ENCODE measurements around the gene OSBPL1A.

OSBPL1A gene

DNA sequence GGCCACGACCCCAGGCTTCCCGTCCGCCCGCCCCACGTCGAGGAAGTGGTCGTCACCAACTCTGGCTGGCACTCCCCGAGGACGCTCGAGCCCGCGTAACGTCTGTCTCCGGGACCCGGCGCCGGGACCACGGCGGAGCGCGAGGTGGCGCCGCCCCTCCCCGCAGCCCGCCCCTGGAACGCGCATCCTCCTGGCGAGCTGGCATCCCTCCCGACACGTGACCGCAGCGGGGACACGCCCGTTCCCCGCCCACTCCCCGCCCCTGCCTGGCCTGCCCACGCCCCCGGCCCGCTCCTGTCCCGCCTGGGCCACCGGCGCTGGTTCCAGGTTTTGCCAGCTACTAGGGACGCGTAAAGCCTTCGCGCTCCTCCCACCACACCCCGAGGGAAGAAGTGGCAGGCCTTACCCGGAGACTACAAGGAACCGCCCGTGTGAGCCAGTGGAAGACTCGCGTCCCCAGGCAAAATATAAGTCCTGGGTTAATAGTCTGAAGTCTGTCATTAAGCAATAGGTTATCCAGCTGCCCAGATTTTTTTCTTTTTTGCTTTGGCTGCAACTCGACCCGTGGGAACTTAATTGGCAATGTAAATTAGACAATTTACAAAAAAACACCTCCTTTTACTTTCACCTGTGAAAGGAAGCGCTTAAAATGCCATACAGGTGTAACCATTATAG, at the start of gene OSBPL1A:
OSBPL1A (minus strand) TSS at position 131 of the 675 bp plus-strand sequence. CDS start 20,291 bp downstream, outside the sequence.
- peak; percentile 59 for DNase-seq (ENCODE audit: low read depth, low spot score)

DNA sequence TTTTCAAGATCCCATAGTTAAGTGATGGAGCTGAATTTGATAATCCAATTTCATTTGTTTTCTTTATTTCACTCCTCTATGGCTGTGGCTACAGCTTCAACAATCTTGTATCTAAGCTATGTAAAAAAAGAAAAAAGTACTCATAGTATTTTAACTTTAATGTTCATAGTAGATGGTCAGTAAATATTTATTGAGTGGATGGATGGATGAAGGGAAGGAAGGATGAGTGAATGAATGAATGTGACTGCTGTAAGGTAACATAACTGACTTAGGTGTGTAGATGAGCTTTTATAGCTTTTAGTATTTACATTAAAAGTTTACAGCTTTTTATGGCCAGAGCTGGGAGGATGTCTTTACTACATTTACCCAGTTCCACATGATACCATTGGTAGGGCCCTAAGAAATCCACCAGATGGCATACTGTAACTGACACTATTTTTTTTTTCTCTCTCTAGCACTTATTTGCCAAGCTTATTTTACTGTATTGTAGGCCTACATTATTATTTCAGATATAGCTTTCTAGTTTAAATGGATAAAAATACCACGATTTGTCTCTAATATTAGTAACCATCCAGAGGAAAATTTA, 49.4 kb upstream of the OSBPL1A start:
- no peak for DNase-seq (ENCODE audit: low read depth, low spot score)

DNA sequence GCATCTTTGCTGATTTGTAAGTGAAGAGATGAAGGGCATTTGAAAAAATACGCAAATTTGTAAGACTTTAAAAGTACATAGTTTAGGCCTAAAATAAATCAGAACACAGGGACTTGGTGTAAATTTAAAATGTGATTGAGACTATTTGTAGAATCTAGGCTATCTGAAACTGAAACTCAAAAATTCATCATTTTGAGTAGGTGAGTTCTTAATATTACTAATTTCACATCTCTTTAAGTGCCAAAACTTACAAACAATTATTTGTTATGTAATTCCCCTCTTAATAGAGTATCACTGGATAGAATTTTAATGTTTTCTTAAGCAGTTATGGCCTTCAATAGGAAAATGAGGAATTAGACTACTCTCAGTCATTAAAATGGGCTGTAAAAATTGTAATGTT, 48.8 kb upstream of the OSBPL1A start:
- no peak for DNase-seq (ENCODE audit: low read depth, low spot score)

DNA sequence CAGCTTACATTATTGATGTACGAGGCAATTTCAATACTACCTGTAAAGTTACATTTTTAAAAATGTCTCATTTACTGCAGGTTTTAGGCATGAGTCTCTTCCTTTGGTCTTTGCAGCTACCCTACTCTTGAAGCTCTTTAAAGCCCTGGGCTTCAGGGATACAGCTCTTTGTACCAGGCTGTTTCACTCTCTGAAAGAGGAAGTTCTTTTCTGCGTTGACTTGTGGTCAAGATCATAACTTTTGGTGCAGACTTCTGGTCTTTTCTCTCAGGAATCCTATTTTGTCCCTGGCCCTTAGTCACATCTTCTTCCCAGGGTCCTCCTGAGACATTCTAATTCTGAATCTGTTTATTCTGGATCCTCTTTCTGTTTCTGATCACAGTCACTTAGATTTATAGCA, 46.2 kb upstream of the OSBPL1A start:
- no peak for DNase-seq (ENCODE audit: low read depth, low spot score)

DNA sequence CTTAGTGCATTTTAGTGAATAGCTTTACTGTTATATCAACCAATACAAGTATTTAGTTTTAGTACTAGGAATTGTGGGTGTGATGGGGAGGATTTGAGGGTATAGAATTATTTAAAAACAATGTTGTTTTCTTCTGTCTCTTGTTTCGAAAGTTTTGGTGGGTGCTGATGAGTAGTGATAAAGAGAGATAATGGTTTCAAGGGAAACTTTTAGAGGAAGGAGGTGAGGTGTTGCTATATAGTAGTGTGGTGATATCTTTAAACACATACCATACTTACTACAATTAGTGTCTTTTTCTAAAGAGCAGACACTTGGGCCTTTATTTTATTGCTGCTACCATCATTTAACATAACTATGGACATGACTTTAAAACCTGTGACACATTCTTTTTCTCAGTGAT, 39.3 kb upstream of the OSBPL1A start:
- DNase-seq (ENCODE audit: low read depth, low spot score): no peak

DNA sequence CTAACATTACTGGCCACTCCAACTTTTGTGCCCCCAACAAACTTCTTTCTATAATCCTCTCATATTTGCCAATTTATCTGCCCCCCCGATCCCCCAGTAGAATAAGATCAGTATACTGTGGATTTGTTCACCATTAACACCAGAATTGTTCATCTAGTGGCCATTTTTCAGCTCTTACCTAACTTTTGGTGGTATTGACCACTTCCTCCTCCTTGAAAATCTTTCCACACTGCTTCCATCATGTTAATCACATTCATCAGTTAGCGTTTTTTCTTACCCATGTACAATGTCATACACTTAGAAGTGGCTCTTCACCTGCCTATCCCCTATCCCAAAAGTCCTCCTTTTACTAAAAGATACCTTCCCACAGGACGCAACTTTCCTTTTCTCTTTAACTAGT, 35.0 kb upstream of the OSBPL1A start:
- DNase-seq (ENCODE audit: low read depth, low spot score): no peak

DNA sequence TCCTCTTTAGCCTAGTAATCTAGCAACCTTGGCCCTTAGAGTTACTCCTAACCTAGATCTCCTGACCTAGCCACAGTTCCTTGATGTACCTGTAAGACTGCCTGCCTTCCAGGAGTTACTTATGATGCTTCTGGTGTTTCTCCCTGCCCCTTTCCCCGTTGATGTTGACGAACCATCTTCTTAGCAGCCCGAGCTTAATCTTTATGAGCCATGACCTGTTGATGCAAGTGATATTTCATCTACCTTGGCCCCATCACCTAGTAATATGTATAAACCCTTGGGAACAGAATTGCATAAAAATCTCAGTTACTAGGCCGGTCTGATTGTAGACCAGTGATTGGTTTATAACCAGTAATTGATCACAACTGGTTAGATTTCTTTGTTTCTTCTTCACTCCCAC, 31.6 kb upstream of the OSBPL1A start:
- no peak for DNase-seq (ENCODE audit: low read depth, low spot score)

DNA sequence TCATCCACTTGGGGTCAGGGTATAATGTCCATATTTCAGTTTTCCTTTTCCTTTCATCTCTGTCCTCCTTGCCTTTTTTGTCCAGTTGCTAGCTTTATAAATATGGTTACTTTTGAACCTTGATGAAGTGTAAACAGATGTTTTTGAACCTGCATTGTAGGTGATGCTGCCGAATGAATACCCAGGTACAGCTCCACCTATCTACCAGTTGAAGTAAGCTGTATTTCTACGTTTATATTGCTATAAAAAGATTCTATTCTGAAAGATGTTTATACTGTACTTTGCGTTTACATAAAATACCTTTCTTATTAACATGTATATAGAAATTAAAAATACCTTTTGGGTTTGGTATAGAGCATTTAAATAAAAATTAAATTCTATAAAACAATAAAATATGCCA, 31.1 kb upstream of the OSBPL1A start:
- DNase-seq (ENCODE audit: low read depth, low spot score): no peak

DNA sequence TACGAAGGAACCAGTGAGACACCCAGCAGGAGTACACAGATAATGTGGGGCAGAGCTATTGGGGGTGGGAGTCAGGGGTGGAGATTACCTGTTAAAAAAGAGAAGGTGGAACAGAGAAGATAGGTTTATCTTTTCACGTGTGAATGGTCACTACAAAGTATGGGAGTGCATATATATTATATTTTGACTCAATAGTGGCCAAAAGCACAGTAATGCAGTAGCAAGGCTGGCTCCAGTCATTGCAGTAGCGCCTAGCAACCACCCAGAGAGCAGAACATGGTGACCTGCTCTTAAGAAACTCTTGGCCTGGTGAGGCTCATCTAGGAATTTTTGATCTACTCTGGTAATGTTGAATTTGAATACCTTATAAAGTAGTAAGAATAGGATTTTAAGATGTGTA, 29.9 kb upstream of the OSBPL1A start:
- DNase-seq (ENCODE audit: low read depth, low spot score): no peak

DNA sequence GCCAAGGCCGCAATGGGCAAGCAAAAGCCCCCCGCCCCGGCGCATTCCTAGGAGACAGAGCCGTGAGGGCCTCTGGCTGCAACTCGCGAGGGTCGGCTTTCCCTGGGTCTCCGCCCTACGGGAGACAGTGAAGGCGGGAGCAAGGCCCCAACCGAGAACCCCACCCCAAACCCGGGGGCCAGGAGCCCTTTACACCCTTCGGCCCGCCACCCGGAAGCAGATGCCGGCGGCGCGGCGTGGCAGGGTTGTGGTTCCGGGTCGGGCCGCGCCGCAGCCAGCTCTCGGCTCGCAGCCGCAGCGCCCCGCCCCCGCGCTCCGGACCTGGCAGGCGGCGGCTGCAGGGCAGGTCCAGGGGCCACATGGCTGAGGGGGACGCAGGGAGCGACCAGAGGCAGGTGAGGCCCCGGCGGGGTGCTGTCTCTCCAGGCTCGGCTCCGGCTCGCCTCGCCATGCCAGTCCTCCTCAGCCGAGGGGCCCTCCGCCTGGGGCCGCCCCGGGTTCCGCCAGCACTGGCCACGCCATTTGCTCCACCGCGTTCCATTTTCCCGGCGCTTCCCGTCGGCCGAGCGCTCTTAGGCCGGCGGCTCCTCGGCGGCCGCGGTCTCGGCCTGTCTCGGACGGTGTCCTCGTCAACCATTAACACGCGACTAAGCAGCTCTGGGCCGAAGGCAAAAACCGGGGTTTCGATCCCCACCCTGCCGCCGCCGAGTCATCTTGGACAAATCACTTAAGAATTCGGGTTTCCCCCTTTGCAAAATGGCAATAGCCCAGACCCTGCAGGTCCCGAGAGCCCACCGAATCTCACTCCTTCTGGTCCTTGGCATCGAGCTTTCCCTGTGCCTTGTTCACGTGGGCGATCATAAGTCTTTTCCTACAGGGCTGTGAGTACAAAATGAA, 29.0 kb upstream of the OSBPL1A start, which contains the start of gene IMPACT:
IMPACT (plus strand) TSS at position 273 of the 897 bp plus-strand sequence; CDS start at position 360, 87 bp downstream.
- DNase-seq (ENCODE audit: low read depth, low spot score): peak; percentile 63

DNA sequence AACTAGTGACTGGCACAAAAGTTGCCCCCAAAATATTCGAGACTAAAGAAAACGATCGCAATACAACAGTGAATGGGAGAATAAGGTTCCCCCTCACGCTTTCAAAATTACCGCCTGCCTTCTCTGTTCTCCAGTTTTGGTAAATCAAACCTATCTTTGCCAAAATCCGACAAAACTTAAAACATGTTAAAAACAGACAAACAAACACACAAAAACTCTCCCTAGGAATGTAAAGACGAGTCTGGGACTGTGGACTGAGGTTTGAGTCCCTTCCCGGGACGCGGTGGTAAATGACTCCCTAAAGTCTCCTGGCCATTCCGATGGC, 28.4 kb upstream of the OSBPL1A start:
- no peak for DNase-seq (ENCODE audit: low read depth, low spot score)

DNA sequence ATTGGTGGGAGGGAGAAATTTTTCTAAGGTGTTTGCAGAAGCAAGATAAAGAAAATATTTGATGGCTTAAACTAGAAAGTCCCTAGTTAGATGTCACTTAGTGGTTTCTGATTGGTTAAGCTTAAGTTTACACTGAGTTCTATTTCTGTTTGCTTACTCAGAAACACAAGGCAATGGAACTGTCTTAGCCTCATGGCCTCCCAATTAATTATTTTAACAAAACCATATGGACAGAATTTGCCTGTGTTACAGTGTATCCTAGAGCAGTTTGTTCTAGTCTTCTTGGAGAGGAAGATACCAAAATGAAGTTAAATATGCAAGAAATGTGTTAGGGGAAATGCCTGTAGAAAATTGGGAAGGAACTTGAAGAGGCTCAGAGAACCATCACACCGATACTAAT, 24.2 kb upstream of the OSBPL1A start:
- DNase-seq (ENCODE audit: low read depth, low spot score): no peak

DNA sequence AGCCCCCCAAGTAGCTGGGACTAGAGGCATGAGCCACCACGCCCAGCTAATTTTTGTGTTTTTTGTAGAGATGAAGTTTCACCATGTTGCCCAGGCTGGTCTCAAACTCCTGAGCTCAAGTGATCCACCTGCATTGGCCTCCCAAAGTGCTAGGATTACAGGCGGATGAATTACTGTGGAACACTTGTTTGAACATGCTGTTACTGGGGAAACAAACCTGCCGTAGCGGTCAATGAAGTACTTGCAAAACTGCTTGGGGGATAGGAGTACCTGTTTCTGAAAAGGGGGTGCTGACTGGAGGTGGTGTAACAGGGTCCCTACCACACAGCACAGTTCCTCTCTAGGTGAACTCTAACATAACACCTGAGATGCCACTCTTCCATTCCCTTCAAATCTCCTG, 22.9 kb upstream of the OSBPL1A start:
- no peak for DNase-seq (ENCODE audit: low read depth, low spot score)

DNA sequence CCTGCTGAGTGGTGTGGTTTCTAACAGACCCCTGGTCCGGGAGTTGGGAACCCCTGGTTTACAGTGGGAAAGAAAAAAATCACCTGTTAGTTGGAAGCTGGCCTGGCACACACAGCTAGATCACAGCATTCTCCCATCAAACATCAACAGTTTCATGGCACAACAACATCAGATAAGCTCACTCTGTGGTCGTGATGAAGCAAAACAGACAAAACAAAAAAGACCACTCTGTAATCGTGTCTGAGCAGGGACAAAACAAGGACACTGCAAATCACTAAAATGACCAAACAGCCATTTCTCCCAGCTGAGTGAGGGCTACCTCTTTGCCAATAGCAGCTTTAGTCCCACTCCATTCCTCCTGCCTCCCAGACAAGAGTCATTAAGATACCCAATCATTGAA, 19.9 kb upstream of the OSBPL1A start:
- no peak for DNase-seq (ENCODE audit: low read depth, low spot score)

DNA sequence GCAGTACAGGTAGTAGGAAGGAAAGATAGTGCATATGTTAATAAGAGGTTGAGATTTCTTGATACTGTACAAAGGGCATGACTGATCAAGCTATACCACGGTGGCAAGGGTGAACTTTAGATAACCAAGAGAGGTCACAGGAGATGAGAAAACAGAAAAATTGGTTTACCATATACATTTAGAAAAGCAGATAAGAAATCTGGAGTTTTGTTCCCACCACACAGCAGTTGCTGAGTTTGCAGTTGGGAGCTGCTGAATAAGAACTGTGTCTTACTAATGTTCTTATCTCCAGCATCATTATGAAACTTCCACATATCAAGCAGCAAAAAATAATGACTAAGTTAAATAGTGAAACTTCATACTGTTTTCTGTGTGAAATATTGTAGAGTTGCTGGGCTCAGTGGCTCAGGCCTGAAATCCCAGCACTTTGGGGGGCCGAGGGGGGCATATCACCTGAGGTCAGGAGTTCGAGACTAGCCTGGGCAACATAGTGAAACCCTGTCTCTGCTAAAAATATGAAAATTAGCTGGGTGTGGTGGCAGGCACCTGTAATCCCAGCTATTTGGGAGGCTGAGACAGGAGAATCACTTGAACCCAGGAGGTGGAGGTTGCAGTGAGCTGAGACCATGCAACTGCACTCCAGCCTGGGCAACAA, 16.9 kb upstream of the OSBPL1A start:
- no peak for DNase-seq (ENCODE audit: low read depth, low spot score)

DNA sequence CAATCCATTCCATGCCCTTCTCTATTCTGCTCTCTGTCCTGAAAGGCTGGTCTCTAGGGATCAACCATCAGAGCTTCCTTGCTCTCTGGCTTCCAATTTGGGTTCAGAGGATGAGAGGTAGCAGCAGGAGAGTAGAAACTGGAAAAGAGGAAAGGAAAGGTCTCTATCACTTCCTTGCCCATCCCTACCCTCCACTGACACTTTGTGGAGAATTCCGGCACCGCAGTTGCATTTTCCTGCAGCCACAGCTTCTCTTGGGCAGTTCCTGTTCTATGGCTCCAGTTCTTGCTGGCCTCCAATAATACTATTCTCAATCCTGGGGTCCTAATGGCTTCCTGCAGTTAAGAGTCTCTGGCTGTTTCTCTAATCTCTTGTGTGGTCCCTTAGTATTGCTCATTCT, 15.5 kb upstream of the OSBPL1A start:
- DNase-seq (ENCODE audit: low read depth, low spot score): no peak

DNA sequence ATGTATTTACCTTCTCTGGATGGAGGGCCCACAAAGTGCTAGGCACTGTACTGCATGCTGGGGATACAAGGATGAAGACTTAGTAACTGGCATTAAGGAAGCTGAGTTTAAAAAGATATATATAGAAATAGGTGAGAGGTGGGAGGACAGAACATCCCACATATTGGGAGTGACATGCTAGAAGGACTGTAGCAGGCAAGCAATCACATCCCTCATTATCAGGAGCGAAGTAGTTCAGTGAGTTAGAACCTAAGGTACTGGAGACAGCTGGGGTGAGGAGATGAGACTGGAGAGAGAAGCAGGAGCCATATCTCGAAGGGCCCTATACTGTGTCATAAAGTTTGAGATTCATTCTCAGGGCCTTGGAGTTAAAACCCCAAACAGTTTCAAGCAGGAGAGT, 10.9 kb upstream of the OSBPL1A start:
- DNase-seq (ENCODE audit: low read depth, low spot score): no peak

DNA sequence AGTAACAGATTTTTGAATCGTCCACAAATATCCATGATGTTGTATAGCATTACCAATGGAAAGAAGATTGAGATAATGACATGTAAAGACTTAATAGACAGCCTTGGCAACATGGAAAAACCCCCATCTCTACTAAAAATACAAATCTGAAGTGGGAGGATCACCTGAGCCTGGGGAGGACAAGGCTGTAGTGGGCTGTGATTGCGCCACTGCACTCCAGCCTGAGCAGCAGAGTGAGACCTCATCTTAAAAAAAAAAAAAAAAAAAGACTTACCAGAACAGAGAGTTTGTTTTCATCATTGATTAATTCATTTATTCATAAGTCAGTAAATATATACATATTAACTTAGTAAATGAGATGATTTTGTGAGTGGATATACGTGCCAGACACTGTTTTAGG, 7.0 kb upstream of the OSBPL1A start:
- no peak for DNase-seq (ENCODE audit: low read depth, low spot score)

DNA sequence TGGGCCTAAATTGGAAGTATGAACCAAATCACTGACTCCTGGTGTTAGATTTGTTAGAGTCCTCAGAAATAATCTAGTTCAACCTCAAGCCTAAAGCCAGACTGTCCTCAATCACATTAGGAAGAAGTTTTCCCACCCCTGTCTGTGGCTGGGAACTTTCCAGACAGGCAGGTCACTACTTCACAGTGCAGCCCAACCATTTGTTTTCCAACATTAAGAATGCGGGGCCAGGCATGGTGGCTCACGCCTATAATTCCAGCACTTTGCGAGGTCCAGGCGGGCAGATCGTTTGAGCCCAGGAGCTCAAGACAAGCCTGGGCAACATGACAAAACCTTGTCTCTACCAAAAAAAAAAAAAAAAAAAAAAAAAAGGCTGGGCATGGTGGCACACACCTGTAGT, 5.5 kb upstream of the OSBPL1A start:
- DNase-seq (ENCODE audit: low read depth, low spot score): no peak

DNA sequence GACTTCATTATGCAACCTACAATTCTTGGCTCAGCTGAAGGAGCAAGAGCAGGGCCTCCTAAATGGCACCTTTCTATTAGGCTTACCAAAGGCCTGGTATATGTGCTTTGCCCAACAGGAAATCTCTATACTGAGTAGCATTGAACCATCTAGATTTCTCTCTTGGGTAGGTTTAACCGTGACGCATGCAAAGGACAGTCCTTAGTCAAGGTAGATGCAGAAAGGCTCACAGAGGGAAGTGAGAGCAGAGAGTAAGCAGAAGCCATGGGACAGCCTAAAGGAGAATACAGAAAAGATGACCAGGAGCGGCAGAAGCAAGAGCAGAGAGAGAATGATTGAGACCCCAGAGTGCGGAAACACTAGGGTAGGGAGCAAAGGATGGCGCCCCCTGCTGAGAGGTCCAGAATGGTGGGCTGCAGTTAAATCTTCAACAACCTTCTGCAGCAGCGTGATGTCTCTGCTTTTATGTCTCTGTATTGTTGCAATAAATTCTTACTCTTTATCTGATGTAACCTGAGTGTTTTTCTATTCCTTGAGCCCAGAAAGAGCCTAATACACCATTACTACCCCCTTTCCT, 4.7 kb upstream of the OSBPL1A start:
- DNase-seq (ENCODE audit: low read depth, low spot score): no peak

DNA sequence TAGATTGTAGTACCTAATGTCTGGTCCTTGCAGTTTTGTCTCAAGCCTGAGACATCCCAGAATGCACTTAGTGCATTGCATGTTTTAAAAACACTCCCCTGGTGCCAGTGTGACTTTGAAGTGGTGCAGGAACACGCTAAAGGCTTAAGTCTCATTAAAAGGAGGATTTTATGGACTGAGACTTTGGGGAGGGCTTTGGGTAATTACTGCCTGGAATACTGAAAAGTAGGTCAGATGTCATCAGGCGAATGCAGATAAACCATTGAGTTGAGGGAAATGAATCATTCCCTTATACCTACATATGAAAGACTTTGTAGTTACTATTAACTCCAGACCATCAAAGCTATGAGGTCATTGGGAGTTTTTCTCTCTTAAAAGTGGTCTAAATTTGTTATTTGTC, 3.0 kb upstream of the OSBPL1A start:
- no peak for DNase-seq (ENCODE audit: low read depth, low spot score)

DNA sequence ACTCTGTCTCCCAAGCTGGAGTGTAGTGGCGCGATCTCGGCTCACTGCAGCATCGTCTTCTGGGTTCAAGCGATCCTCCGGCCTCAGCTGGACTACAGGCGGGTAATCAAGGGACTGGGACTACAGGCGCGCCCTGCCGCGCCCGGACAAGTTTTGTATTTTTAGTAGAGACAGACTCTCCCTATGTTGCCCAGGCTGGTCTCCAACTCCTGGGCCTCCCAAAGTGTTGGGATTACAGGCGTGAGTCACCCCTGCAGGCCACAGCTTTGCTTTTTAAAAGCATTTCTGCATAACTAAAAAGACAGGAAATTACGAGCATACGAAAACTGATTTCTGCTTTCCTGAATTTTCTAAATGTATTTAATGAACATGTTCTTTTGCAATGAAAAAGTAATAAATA, 916 bp upstream of the OSBPL1A start:
- no peak for DNase-seq (ENCODE audit: low read depth, low spot score)
